Activated naive CD4-positive, alpha-beta T cell treated with anti-CD3 and anti-CD28 coated beads, Interleukin-2, amount 10 ng/mL, durations not matched to agents 5 hours and 36 hours (primary cell): ENCODE measurements around the gene OR2AT4. TPM values are rescaled to one million over a fixed set of nuclear protein-coding genes. Genes with fewer than 3 reads are reported as not detected.

Experiments
- total RNA-seq, 2 experiments: library from RNA; stranded (reverse); gene quantifications; one replicate each; pipeline ENCODE4 v1.2.3, GENCODE V29; 2021

The OR2AT4 gene
- total RNA-seq: not detected

DNA sequence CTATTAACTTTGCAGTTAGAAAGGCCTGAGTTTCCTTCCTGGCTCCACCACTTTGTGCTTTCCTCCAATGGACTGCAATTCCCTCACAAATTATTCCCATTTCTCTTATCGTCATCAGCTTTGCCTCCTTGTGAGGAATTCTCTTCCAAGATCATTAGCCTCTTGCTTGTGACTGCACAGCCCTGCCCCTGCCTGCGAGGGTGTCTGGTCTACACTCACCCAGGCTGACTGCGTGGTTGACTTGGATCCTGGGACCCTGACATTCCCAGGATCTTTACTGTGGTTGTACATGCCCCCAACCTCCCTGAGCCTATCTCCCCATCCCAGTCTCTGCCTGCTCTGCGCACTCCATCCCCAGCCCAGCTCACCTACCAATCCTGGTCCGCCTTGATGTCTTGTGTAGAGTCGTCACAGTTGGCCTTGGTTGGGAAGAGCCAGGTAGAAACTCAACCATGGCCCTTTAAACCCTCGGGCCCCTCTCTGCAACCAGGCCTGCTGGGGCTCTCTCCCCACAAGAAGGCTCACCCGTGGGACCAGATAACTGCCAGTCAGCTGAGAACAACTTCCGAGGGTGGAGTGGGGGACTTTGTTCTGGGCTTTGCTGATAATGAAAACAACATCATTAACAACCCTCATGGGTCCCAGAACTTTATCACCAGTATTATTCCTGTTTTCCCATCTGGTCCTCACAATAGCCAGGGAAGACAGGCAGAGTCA lies at the start of gene OR2AT4:
Gene OR2AT4 (minus strand): TSS at position 421 of the 717 bp plus-strand sequence.

Other genes with a start within 250 kb of the OR2AT4 start
- 1 to 10 TPM; 7.3 to 7.9 TPM for gene XRRA1, start 147.8 kb downstream of the OR2AT4 start, total RNA-seq
- 100 to 1,000 TPM; 142 to 170 TPM for gene SPCS2, start 147.6 kb downstream of the OR2AT4 start, total RNA-seq
- gene NEU3, start 107.9 kb downstream of the OR2AT4 start, total RNA-seq: 10 to 100 TPM; 11.2 to 12.3 TPM
- gene SLCO2B1, start 54.2 kb upstream of the OR2AT4 start, total RNA-seq: under 1 TPM in 1 of 2 experiments, not detected in 1; 0.08 TPM
- under 1 TPM; 0.25 to 0.41 TPM for gene TPBGL, start 143.9 kb upstream of the OR2AT4 start, total RNA-seq